Hematopoietic multipotent progenitor cell treated with erythropoietin and hydrocortisone succinate and interleukin-3 and kit ligand, for 4 days (in vitro differentiated cells): ENCODE measurements around the gene ITGB5.
"Not testable (repeated sequence)": the region's sequence is repeated elsewhere in the genome, so short reads cannot be mapped to it uniquely, and the experiment has no call there.

Experiments used
- DNase-seq: peaks from one replicate; pipeline ENCODE4 v3.0.0-alpha.2; 2015

ITGB5 gene

GRCh38 chr3:124769462-124769861, 117.7 kb downstream of the ITGB5 start:
- no peak for DNase-seq

- peak; percentile 64 for DNase-seq
Measured at GRCh38 chr3:124768812-124769211, 118.4 kb downstream of the ITGB5 start.

- DNase-seq: no peak
Measured at GRCh38 chr3:124767691-124768090, 119.5 kb downstream of the ITGB5 start.

GRCh38 chr3:124767264-124767663, 119.9 kb downstream of the ITGB5 start:
- no peak for DNase-seq

- DNase-seq: no peak
Measured at GRCh38 chr3:124766113-124767095, 120.8 kb downstream of the ITGB5 start.

GRCh38 chr3:124765197-124765840, 121.8 kb downstream of the ITGB5 start:
- no peak for DNase-seq

- DNase-seq: no peak
Measured at GRCh38 chr3:124764746-124765145, 122.4 kb downstream of the ITGB5 start.

GRCh38 chr3:124763644-124764358, 123.4 kb downstream of the ITGB5 start:
- no peak for DNase-seq

- DNase-seq: no peak
Measured at GRCh38 chr3:124763206-124763605, 124.0 kb downstream of the ITGB5 start.

GRCh38 chr3:124762661-124763011, 124.5 kb downstream of the ITGB5 start:
- DNase-seq: no peak

- DNase-seq: no peak
Measured at GRCh38 chr3:124761935-124762660, 125.1 kb downstream of the ITGB5 start.

- DNase-seq: peak; percentile 87
Measured at GRCh38 chr3:124761250-124761796, 125.8 kb downstream of the ITGB5 start.

GRCh38 chr3:124760601-124761000, 126.6 kb downstream of the ITGB5 start:
- DNase-seq: no peak

- no peak for DNase-seq
Measured at GRCh38 chr3:124759666-124760401, 127.3 kb downstream of the ITGB5 start.

GRCh38 chr3:124758851-124759635, 128.1 kb downstream of the ITGB5 start:
- DNase-seq: no peak

GRCh38 chr3:124757926-124758325, 129.2 kb downstream of the ITGB5 start:
- DNase-seq: not testable (repeated sequence)

GRCh38 chr3:124752051-124752450, 135.1 kb downstream of the ITGB5 start:
- no peak for DNase-seq

GRCh38 chr3:124751501-124751900, 135.7 kb downstream of the ITGB5 start:
- no peak for DNase-seq

- not testable (repeated sequence) for DNase-seq
Measured at GRCh38 chr3:124749877-124750276, 137.3 kb downstream of the ITGB5 start.

- no peak for DNase-seq
Measured at GRCh38 chr3:124748560-124749198, 138.5 kb downstream of the ITGB5 start.
